Fibroblast of lung (primary cell): Measurements from ENCODE around the gene HM13. TPM values are rescaled to one million over a fixed set of nuclear protein-coding genes. Genes with fewer than 3 reads are reported as not detected.

ENCODE experiments used
- DNase-seq, 2 donors: peaks; one replicate each; pipeline versions ENCODE4 v3.0.0 to v3.0.0-alpha.2; 2010; ENCODE audit warnings: low read depth in 2 of 2
- H2AFZ ChIP-seq: 2 replicates; pipeline ENCODE4 v1.5.1; 2012; ENCODE audit warnings: low read length, control low read depth, inconsistent platforms
- H3K27ac ChIP-seq: 2 replicates; pipeline ENCODE4 v1.5.1; 2011; ENCODE audit warnings: low read length, control low read depth; ENCODE audit not compliant: insufficient read depth
- H3K27me3 ChIP-seq: 2 replicates; pipeline ENCODE4 v1.5.1; 2011; ENCODE audit warnings: mild to moderate bottlenecking, low read length; ENCODE audit not compliant: control insufficient read depth, insufficient read depth
- H3K36me3 ChIP-seq: 2 replicates; pipeline ENCODE4 v1.5.1; 2011; ENCODE audit warnings: low read length; ENCODE audit not compliant: control insufficient read depth, insufficient read depth
- H3K4me1 ChIP-seq: 2 replicates; pipeline ENCODE4 v1.5.1; 2011; ENCODE audit warnings: low read length; ENCODE audit not compliant: control insufficient read depth, insufficient read depth; ENCODE audit errors: extremely low read depth
- H3K4me2 ChIP-seq: 2 replicates; pipeline ENCODE4 v1.5.1; 2011; ENCODE audit warnings: low read length, control low read depth; ENCODE audit not compliant: insufficient read depth; ENCODE audit errors: extremely low read depth
- H3K4me3 ChIP-seq, 4 experiments: fragments of 200-600 bp in 1 of 4; sonication (generic) in 1 of 4; replicated peaks in 1 of 4; 2 replicates each; pipeline ENCODE4 v1.5.1; 2011 to 2016; ENCODE audit warnings: low read length in 4 of 4, low read depth in 3 of 4, mild to moderate bottlenecking in 3 of 4, control low read depth in 2 of 4, inconsistent platforms in 1 of 4, mixed read lengths in 1 of 4; ENCODE audit not compliant: insufficient read depth in 1 of 4; ENCODE audit errors: control extremely low read depth in 1 of 4
- H3K79me2 ChIP-seq: 2 replicates; pipeline ENCODE4 v1.5.1; 2012; ENCODE audit warnings: mild to moderate bottlenecking, low read length, inconsistent platforms; ENCODE audit not compliant: control insufficient read depth, insufficient read depth
- H3K9ac ChIP-seq: 2 replicates; pipeline ENCODE4 v1.5.1; 2011; ENCODE audit warnings: mild to moderate bottlenecking, low read length, control low read depth; ENCODE audit not compliant: insufficient read depth
- H3K9me3 ChIP-seq: 2 replicates; pipeline ENCODE4 v1.5.1; 2012; ENCODE audit warnings: low read depth, low read length; ENCODE audit not compliant: control insufficient read depth, insufficient read depth
- H4K20me1 ChIP-seq: 2 replicates; pipeline ENCODE4 v1.5.1; 2011; ENCODE audit warnings: low read length; ENCODE audit not compliant: control insufficient read depth, insufficient read depth; ENCODE audit errors: extremely low read depth
- CTCF ChIP-seq, 2 donors: IDR thresholded peaks in 1 of 2; conservative IDR thresholded peaks in 1 of 2; 1 replicate in 1 of 2; 2 replicates in 1 of 2; pipeline ENCODE4 v1.5.1; 2011 to 2012; ENCODE audit warnings: low read length in 2 of 2, control low read depth in 1 of 2, inconsistent platforms in 1 of 2, low read depth in 1 of 2, mild to moderate bottlenecking in 1 of 2
- EZH2 ChIP-seq: IDR thresholded peaks from 2 replicates; pipeline ENCODE4 v1.5.1; 2012; ENCODE audit warnings: low read length, control low read depth, mild to moderate bottlenecking; ENCODE audit errors: missing control alignments
- polyA plus RNA-seq, 2 donors: library from polyadenylated mRNA; depleted of rRNA in 1 of 2; stranded (reverse) in 1 of 2; unstranded in 1 of 2; fragments of >200 nt; gene quantifications; 2 replicates each; pipeline ENCODE4 v1.2.1, GENCODE V29; 2011 to 2012; ENCODE audit warnings: missing spikeins in 1 of 2
- total RNA-seq: library from RNA; depleted of rRNA; stranded (reverse); fragments of >200 nt; gene quantifications from 2 replicates; pipeline ENCODE4 v1.2.1, GENCODE V29; 2014

Gene HM13
- total and polyA plus RNA-seq, 2 donors (not counting 1 experiment from before 2014, with no cell fraction given), result 52.5 to 157 TPM

- H3K79me2 ChIP-seq, result peaks cover 18% of the 10 kb centered on the region
- H3K9me3 ChIP-seq, result no peaks in the 10 kb centered on the region
- H3K4me3 ChIP-seq, result no peak overlapping the region
- H2AFZ ChIP-seq, result no peak overlapping the region
- H3K36me3 ChIP-seq, result peaks cover 27% of the 10 kb centered on the region
- H3K27me3 ChIP-seq, result no peaks in the 10 kb centered on the region
- H3K9ac ChIP-seq, result no peak overlapping the region
- no peak overlapping the region for H3K27ac ChIP-seq
- no peak for DNase-seq
- no peaks in the 10 kb centered on the region for H4K20me1 ChIP-seq
- TF ChIP-seq EZH2, result no peak
- no peak for TF ChIP-seq CTCF (conservative IDR thresholded peaks at IDR 0.05 in 1 of 2, IDR thresholded peaks at IDR 0.05 in 1 of 2; ENCODE audit: low read depth in 1 of 2, low read length in 2 of 2)
- no peak overlapping the region for H3K4me2 ChIP-seq
- H3K4me1 ChIP-seq, result peaks cover 10% of the 10 kb centered on the region
Observed at GRCh38 chr20:31535298-31535697, 21.1 kb downstream of the HM13 start.

DNA sequence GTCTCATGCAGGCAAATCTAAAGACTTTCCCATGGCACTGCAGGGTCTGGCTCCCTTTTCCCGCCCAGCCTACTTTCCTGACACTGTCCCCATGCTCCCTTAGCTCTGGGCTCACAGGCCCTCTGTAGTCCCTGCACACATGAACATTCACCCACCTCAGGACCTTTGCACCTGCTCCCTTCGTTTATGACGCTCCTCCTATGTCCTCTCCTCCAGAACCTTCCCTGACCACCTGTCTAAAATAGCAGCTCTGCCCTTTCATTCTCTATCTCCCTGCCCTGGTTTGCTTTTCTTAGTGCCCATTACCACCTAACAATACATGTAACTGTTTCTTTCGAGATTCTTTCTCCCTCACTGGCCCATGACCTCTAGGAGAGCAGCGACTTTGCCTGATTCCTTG, 22.3 kb downstream of the HM13 start:
- TF ChIP-seq EZH2, result no peak
- no peak for TF ChIP-seq CTCF (conservative IDR thresholded peaks at IDR 0.05 in 1 of 2, IDR thresholded peaks at IDR 0.05 in 1 of 2; ENCODE audit: low read depth in 1 of 2, low read length in 2 of 2)
- peaks cover 25% of the 10 kb centered on the region for H3K36me3 ChIP-seq

GRCh38 chr20:31537116-31537871, 23.1 kb downstream of the HM13 start:
- H3K4me2 ChIP-seq, result no peak overlapping the region
- no peak overlapping the region for H2AFZ ChIP-seq
- H3K4me1 ChIP-seq, result peaks cover 17% of the 10 kb centered on the region
- no peaks in the 10 kb centered on the region for H4K20me1 ChIP-seq
- no peaks in the 10 kb centered on the region for H3K9me3 ChIP-seq
- DNase-seq, result no peak
- H3K27me3 ChIP-seq, result no peaks in the 10 kb centered on the region
- H3K27ac ChIP-seq, result no peak overlapping the region
- no peak for TF ChIP-seq EZH2
- no peak for TF ChIP-seq CTCF (conservative IDR thresholded peaks at IDR 0.05 in 1 of 2, IDR thresholded peaks at IDR 0.05 in 1 of 2; ENCODE audit: low read depth in 1 of 2, low read length in 2 of 2)
- peaks cover 13% of the 10 kb centered on the region for H3K79me2 ChIP-seq
- no peak overlapping the region for H3K9ac ChIP-seq
- peaks cover 25% of the 10 kb centered on the region for H3K36me3 ChIP-seq
- no peak overlapping the region for H3K4me3 ChIP-seq

More for the DNA sequence above, 22.3 kb downstream of the HM13 start:
- Histone ChIP-seq H2AFZ (no peak overlapping the region), H3K9me3 (no peaks in the 10 kb centered on the region), H3K9ac (no peak overlapping the region), H3K27me3 (no peaks in the 10 kb centered on the region), H3K4me2 (no peak overlapping the region), H4K20me1 (no peaks in the 10 kb centered on the region), H3K4me1 (peaks cover 11% of the 10 kb centered on the region), H3K27ac (no peak overlapping the region), H3K79me2 (peaks cover 15% of the 10 kb centered on the region), H3K4me3 (no peak overlapping the region)
- no peak for DNase-seq
